Hippocampal formation (tissue), 2 donors: ENCODE data around the gene ATP5MG.

ENCODE experiments used
- DNase-seq, 2 donors: peaks; one replicate each; lab custom pipeline; 2025; lab: John Stamatoyannopoulos, UW

ATP5MG gene

GRCh38 chr11:118442301-118442700 lies 40.9 kb downstream of the ATP5MG start:
- no peak for DNase-seq

DNA sequence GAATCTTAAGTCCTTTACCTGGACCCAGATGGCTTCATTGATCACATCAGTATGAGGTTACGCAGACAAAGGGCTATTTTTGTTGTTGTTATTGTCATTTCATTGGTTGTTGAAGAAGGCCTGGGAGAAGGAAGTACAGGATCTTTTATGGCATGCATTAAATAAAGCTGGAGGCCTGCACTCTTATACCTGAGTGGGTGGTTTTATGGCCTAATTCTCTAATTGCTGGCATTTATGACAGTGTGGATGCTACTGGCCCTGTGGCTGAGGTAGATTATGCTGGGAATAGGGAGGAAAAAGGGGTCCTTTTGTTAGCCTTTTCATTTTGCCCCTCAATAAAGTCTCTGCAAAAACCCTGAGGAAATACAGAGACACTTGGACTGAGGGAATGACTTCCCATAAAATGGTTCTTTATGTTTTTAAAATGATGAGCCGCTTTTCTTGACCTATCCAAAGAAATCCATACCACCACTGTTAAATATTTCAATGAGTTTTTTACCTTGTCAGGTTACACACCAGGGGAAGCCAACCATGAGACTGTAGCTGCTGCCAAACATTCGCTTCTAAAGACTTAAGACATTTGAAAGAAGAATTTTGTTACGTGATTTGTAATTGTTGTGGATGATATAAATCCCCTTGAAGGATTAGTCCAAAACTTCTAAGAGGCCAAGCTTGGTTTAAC lies 41.6 kb downstream of the ATP5MG start:
- DNase-seq: no peak

DNA sequence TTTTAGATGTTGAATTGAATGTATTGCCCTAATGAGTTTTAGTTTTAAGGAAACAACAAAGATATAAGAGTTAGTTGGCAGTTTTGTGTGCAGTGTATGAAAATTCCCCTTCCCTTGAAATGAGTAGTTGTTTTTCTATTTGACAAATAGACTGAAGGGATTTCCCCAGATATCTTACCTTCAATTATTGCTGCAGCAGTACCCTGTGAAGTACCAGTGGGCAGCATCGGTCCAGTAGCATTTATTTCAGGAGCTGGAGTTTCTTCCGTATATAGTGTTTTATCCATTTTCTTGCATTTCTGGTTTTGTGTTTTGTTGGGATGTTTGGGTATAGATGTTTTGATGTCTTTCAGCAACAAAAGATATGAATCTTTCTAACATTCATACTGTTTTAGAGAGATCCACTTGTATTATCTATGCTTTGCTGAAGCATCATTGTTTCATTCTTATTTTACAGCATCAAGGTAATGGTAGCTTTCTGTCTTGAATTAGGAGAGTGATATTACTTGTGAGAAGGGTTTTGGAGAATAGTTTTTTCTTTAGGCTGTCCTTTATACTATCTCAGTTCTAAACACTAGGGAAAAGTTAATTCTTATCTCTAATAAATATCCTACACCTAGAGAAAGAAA lies 42.3 kb downstream of the ATP5MG start:
- DNase-seq: no peak

- DNase-seq: no peak
Observed at GRCh38 chr11:118447423-118447822, 46.0 kb downstream of the ATP5MG start.

- DNase-seq: no peak
Observed at GRCh38 chr11:118448294-118448693, 46.9 kb downstream of the ATP5MG start.

- DNase-seq: no peak
Observed at GRCh38 chr11:118449316-118449918, 48.0 kb downstream of the ATP5MG start.

GRCh38 chr11:118450451-118450850 lies 49.0 kb downstream of the ATP5MG start:
- DNase-seq: no peak
